HG02938 (cell line): ENCODE data around the gene PRR3.
"Not testable (repeated sequence)": the region's sequence is repeated elsewhere in the genome, so short reads cannot be mapped to it uniquely, and the experiment has no call there.

Source experiments
- ATAC-seq: cut with Tn5 transposase; IDR thresholded peaks from one replicate; pipeline ENCODE4 v1.9.1; 2021; ENCODE audit warnings: mild to moderate bottlenecking, moderate library complexity; ENCODE audit not compliant: unreplicated experiment

The PRR3 gene

GRCh38 chr6:30556906-30557682 is at the start of gene PRR3:
Gene PRR3, plus strand, starts transcription at chr6:30557295. Its CDS starts 50 bp downstream, at chr6:30557345.
- ATAC-seq = peak; percentile 62

GRCh38 chr6:30507849-30508827 is 49.0 kb upstream of the PRR3 start:
- ATAC-seq = no peak

- ATAC-seq = peak; percentile 50
Observed at GRCh38 chr6:30508890-30509736, 48.0 kb upstream of the PRR3 start.

GRCh38 chr6:30510419-30511168 is 46.5 kb upstream of the PRR3 start:
- no peak for ATAC-seq

- ATAC-seq = no peak
Observed at GRCh38 chr6:30511169-30511546, 45.9 kb upstream of the PRR3 start.

- no peak for ATAC-seq
Observed at GRCh38 chr6:30513451-30513850, 43.6 kb upstream of the PRR3 start.

GRCh38 chr6:30515106-30515505 is 42.0 kb upstream of the PRR3 start:
- no peak for ATAC-seq

- ATAC-seq = peak; percentile 57
Observed at GRCh38 chr6:30515944-30516753, 40.9 kb upstream of the PRR3 start.

GRCh38 chr6:30516754-30517076 is 40.4 kb upstream of the PRR3 start:
- ATAC-seq = not testable (repeated sequence)

- ATAC-seq = not testable (repeated sequence)
Observed at GRCh38 chr6:30517767-30518504, 39.2 kb upstream of the PRR3 start.

GRCh38 chr6:30518505-30519145 is 38.5 kb upstream of the PRR3 start:
- not testable (repeated sequence) for ATAC-seq

- no peak for ATAC-seq
Observed at GRCh38 chr6:30520522-30520921, 36.6 kb upstream of the PRR3 start.

- ATAC-seq = not testable (repeated sequence)
Observed at GRCh38 chr6:30521082-30521481, 36.0 kb upstream of the PRR3 start.

GRCh38 chr6:30521952-30522351 is 35.1 kb upstream of the PRR3 start:
- ATAC-seq = not testable (repeated sequence)

GRCh38 chr6:30526444-30526843 is 30.7 kb upstream of the PRR3 start:
- ATAC-seq = not testable (repeated sequence)

GRCh38 chr6:30529349-30529875 is 27.7 kb upstream of the PRR3 start:
- not testable (repeated sequence) for ATAC-seq

- no peak for ATAC-seq
Observed at GRCh38 chr6:30530014-30530413, 27.1 kb upstream of the PRR3 start.
